Esophagus muscularis mucosa (tissue), 4 donors: ENCODE data around the gene MYOF. TPM values are rescaled to one million over a fixed set of nuclear protein-coding genes. Genes with fewer than 3 reads are reported as not detected.

Source experiments
- DNase-seq: peaks from one replicate; pipeline ENCODE4 v3.0.0-alpha.2; 2017; ENCODE audit errors: extremely low spot score
- H3K27ac ChIP-seq, 4 donors: fragments of 200-600 bp; sonication (generic); replicated peaks in 1 of 4; 1 replicate in 3 of 4; 2 replicates in 1 of 4; pipeline ENCODE4 v1.5.1; 2016 to 2019; ENCODE audit warnings: mild to moderate bottlenecking in 1 of 4
- H3K27me3 ChIP-seq, 4 donors: fragments of 200-600 bp; sonication (generic); one replicate each; pipeline versions ENCODE4 v1.5.1 to v1.6.0; 2016 to 2019
- H3K36me3 ChIP-seq, 4 donors: fragments of 200-600 bp; sonication (generic); one replicate each; pipeline ENCODE4 v1.5.1; 2016 to 2019
- H3K4me1 ChIP-seq, 4 donors: fragments of 200-600 bp; sonication (generic); one replicate each; pipeline ENCODE4 v1.5.1; 2016 to 2019
- H3K4me3 ChIP-seq, 4 donors: fragments of 200-600 bp; sonication (generic); 1 replicate in 2 of 4; 2 replicates in 2 of 4; pipeline ENCODE4 v1.5.1; 2016 to 2019; ENCODE audit warnings: mild to moderate bottlenecking in 4 of 4, moderate library complexity in 1 of 4
- H3K9me3 ChIP-seq, 4 donors: fragments of 200-600 bp; sonication (generic); 1 replicate in 3 of 4; 2 replicates in 1 of 4; pipeline ENCODE4 v1.5.1; 2016 to 2019
- CTCF ChIP-seq, 3 experiments: fragments of 200-600 bp in 2 of 3; fragments of 450-650 bp in 1 of 3; sonication (generic) in 2 of 3; IDR thresholded peaks; one replicate each; pipeline ENCODE4 v1.5.1; 2017 to 2019; ENCODE audit warnings: antibody characterized with exemption in 3 of 3, mild to moderate bottlenecking in 2 of 3, moderate library complexity in 1 of 3
- EP300 ChIP-seq: sonication (generic); formaldehyde crosslinking; IDR thresholded peaks from one replicate; pipeline ENCODE4 v1.6.1; 2017; ENCODE audit warnings: antibody characterized with exemption
- POLR2A ChIP-seq: fragments of 450-650 bp; IDR thresholded peaks from one replicate; pipeline ENCODE4 v1.6.1; 2017; ENCODE audit warnings: antibody characterized with exemption, moderate library complexity, mild to moderate bottlenecking, low read depth
- POLR2AphosphoS5 ChIP-seq, 2 donors: sonication (generic); formaldehyde crosslinking; IDR thresholded peaks; one replicate each; pipeline ENCODE4 v1.6.1; 2017; ENCODE audit warnings: antibody characterized with exemption in 2 of 2
- whole genome bisulfite sequencing: methylation state at CpG from one replicate; pipeline ENCODE4 v1.1.5; 2018; 5-methylcytosine and 5-hydroxymethylcytosine counted together
- intact Hi-C: fragments of 100-400 bp; cut with DNase I; formaldehyde crosslinking; loops from one replicate; pipeline ENCODE4 v1.15.1; 2023
- total RNA-seq, 4 donors: library from RNA; depleted of rRNA; stranded (reverse); fragments of >200 nt; gene quantifications; one replicate each; pipeline versions ENCODE4 v1.1.0 to v1.2.1, GENCODE V29; 2016

The MYOF gene
- total RNA-seq, 4 donors from 2014 or later = 71.2 to 120 (median 97.3) TPM

- DNase-seq = no peak
- H3K4me1 ChIP-seq = peaks cover 59 to 90% (median 88%) of the 10 kb centered on the region in 4 donors
- H3K4me3 ChIP-seq = no peak overlapping the region
- peaks cover 0 to 4% (median 0%) of the 10 kb centered on the region in 4 donors for H3K36me3 ChIP-seq
- WGBS = 67% methylated on average over 6 of the region's 6 CpGs
- no peaks in the 10 kb centered on the region for H3K27me3 ChIP-seq
- TF ChIP-seq POLR2A (no peak), POLR2AphosphoS5 (IDR thresholded peaks at IDR 0.05) (peak in 1 of 2 donors; percentile 42)
- H3K27ac ChIP-seq = peak overlapping the region; percentile 99 to 100 (median 99)
- intact Hi-C loops = loop anchor here (5.0 kb wide), 1 partner anchor 58 kb away; no protein-coding TSS in a partner anchor
- H3K9me3 ChIP-seq = no peaks in the 10 kb centered on the region
Measured at GRCh38 chr10:93434991-93435491, 47.1 kb downstream of the MYOF start.

GRCh38 chr10:93431361-93431760, 50.8 kb downstream of the MYOF start:
- WGBS = 78% methylated on average over 4 of the region's 4 CpGs
- no peak for DNase-seq
- H3K27ac ChIP-seq = peak overlapping the region; percentile 53 to 100 (median 99)
- peaks cover 0 to 7% (median 0%) of the 10 kb centered on the region in 4 donors for H3K36me3 ChIP-seq
- TF ChIP-seq POLR2A = no peak
- no peak for TF ChIP-seq CTCF (IDR thresholded peaks at IDR 0.05)
- TF ChIP-seq POLR2AphosphoS5 (IDR thresholded peaks at IDR 0.05) = no peak
- TF ChIP-seq EP300 = no peak
- H3K27me3 ChIP-seq = no peaks in the 10 kb centered on the region
- no peaks in the 10 kb centered on the region for H3K9me3 ChIP-seq
- H3K4me1 ChIP-seq = peaks cover 36 to 84% (median 80%) of the 10 kb centered on the region in 4 donors
- no peak overlapping the region for H3K4me3 ChIP-seq
- intact Hi-C loops = no loop called here

- Histone ChIP-seq H3K36me3 (peaks cover 10 to 34% (median 17%) of the 10 kb centered on the region in 4 donors), H3K4me3 (no peak overlapping the region), H3K4me1 (peaks cover 21 to 68% (median 54%) of the 10 kb centered on the region in 4 donors), H3K9me3 (no peaks in the 10 kb centered on the region), H3K27me3 (no peaks in the 10 kb centered on the region), H3K27ac (peak overlapping the region in 3 of 4 donors; percentile 70 to 100 (median 75))
- intact Hi-C loops = loop anchor here (5.0 kb wide), 1 partner anchor 51 kb away; no protein-coding TSS in a partner anchor
- no peak for TF ChIP-seq EP300
- TF ChIP-seq POLR2A = no peak
- TF ChIP-seq POLR2AphosphoS5 (IDR thresholded peaks at IDR 0.05) = no peak
- no peak for TF ChIP-seq CTCF (IDR thresholded peaks at IDR 0.05)
- no peak for DNase-seq
- WGBS = 92% methylated on average over 6 of the region's 6 CpGs
Measured at GRCh38 chr10:93425861-93426260, 56.3 kb downstream of the MYOF start.

- H3K36me3 ChIP-seq = peaks cover 10 to 28% (median 18%) of the 10 kb centered on the region in 4 donors
- 47% methylated on average over 3 of the region's 4 CpGs for WGBS
- intact Hi-C loops = no loop called here
- H3K9me3 ChIP-seq = no peaks in the 10 kb centered on the region
- H3K4me3 ChIP-seq = no peak overlapping the region
- no peak for DNase-seq
- peak overlapping the region; percentile 73 to 100 (median 79) for H3K27ac ChIP-seq
- TF ChIP-seq CTCF (IDR thresholded peaks at IDR 0.05) = no peak
- TF ChIP-seq POLR2AphosphoS5 (IDR thresholded peaks at IDR 0.05) = peak in 1 of 2 donors; percentile 6
- TF ChIP-seq EP300 = no peak
- no peak for TF ChIP-seq POLR2A
- peaks cover 46 to 87% (median 64%) of the 10 kb centered on the region in 4 donors for H3K4me1 ChIP-seq
- no peaks in the 10 kb centered on the region for H3K27me3 ChIP-seq
Measured at GRCh38 chr10:93422118-93422517, 60.0 kb downstream of the MYOF start.

GRCh38 chr10:93420944-93421825, 60.9 kb downstream of the MYOF start:
- Histone ChIP-seq H3K27me3 (no peaks in the 10 kb centered on the region), H3K4me1 (peaks cover 50 to 79% (median 56%) of the 10 kb centered on the region in 4 donors), H3K27ac (peak overlapping the region; percentile 73 to 100 (median 79)), H3K9me3 (no peaks in the 10 kb centered on the region), H3K36me3 (peaks cover 10 to 34% (median 21%) of the 10 kb centered on the region in 4 donors), H3K4me3 (no peak overlapping the region)
- DNase-seq = no peak
- 70% methylated on average over 6 of the region's 6 CpGs for WGBS
- intact Hi-C loops = no loop called here
- TF ChIP-seq CTCF (IDR thresholded peaks at IDR 0.05) (no peak), POLR2AphosphoS5 (IDR thresholded peaks at IDR 0.05) (peak in 1 of 2 donors; percentile 1)
